MG63 (cell line): ENCODE results near the gene FMO5. TPM values are rescaled to one million over a fixed set of nuclear protein-coding genes. Genes with fewer than 3 reads are reported as not detected.

Experiments
- total RNA-seq: library from RNA; depleted of rRNA; stranded (reverse); fragments of >200 nt; shearing (Covaris generic); gene quantifications from 2 replicates; pipeline ENCODE4 v1.2.3, GENCODE V29; 2014; ENCODE audit warnings: low replicate concordance; rRNA removed

The FMO5 gene
- total RNA-seq, 1 experiment from 2014 or later: not detected

Other genes with a start within 250 kb of the FMO5 start
- 9.5 and 16.0 TPM in 2 replicates for gene PRKAB2, start 52.9 kb downstream of the FMO5 start, total RNA-seq
- 89.4 and 97.1 TPM in 2 replicates for gene CHD1L, start 17.3 kb upstream of the FMO5 start, total RNA-seq